Colon (tissue), 2 donors: ENCODE data around the gene NEDD4.
"Not testable (repeated sequence)": the region's sequence is repeated elsewhere in the genome, so short reads cannot be mapped to it uniquely, and the experiment has no call there.

Experiments
- FAIRE-seq: peaks from 2 replicates; lab custom pipeline; 2012; peaks lifted over from hg19 to GRCh38; lab: Jason Lieb, UNC
- donor health status: control.
- donor health status: control.

NEDD4 gene

GRCh38 chr15:55954862-55955605 is 38.4 kb downstream of the NEDD4 start:
- no peak for FAIRE-seq

- FAIRE-seq, result not testable (repeated sequence)
Observed at GRCh38 chr15:55952501-55953274, 40.7 kb downstream of the NEDD4 start.

GRCh38 chr15:55944606-55945005 is 48.8 kb downstream of the NEDD4 start:
- not testable (repeated sequence) for FAIRE-seq

GRCh38 chr15:55942332-55942731 is 51.1 kb downstream of the NEDD4 start:
- no peak for FAIRE-seq

GRCh38 chr15:55937040-55937439 is 56.4 kb downstream of the NEDD4 start:
- no peak for FAIRE-seq

- no peak for FAIRE-seq
Observed at GRCh38 chr15:55928955-55929354, 64.5 kb downstream of the NEDD4 start.

GRCh38 chr15:55921744-55922143 is 71.7 kb downstream of the NEDD4 start:
- FAIRE-seq, result no peak

- peak; percentile 36 for FAIRE-seq
Observed at GRCh38 chr15:55917881-55918296, 75.5 kb downstream of the NEDD4 start.

GRCh38 chr15:55916666-55917409 is 76.6 kb downstream of the NEDD4 start:
- no peak for FAIRE-seq

GRCh38 chr15:55915876-55916567 is 77.4 kb downstream of the NEDD4 start:
- no peak for FAIRE-seq

GRCh38 chr15:55915221-55915620 is 78.2 kb downstream of the NEDD4 start:
- FAIRE-seq, result no peak

- FAIRE-seq, result no peak
Observed at GRCh38 chr15:55914446-55914845, 79.0 kb downstream of the NEDD4 start.

- FAIRE-seq, result no peak
Observed at GRCh38 chr15:55912982-55913381, 80.4 kb downstream of the NEDD4 start.

- FAIRE-seq, result no peak
Observed at GRCh38 chr15:55909036-55909811, 84.2 kb downstream of the NEDD4 start.

- FAIRE-seq, result no peak
Observed at GRCh38 chr15:55907797-55908196, 85.6 kb downstream of the NEDD4 start.

GRCh38 chr15:55902981-55903380 is 90.4 kb downstream of the NEDD4 start:
- no peak for FAIRE-seq

- FAIRE-seq, result no peak
Observed at GRCh38 chr15:55900019-55900418, 93.4 kb downstream of the NEDD4 start.

GRCh38 chr15:55899537-55899936 is 93.9 kb downstream of the NEDD4 start:
- FAIRE-seq, result no peak

GRCh38 chr15:55897560-55898336 is 95.7 kb downstream of the NEDD4 start:
- no peak for FAIRE-seq

GRCh38 chr15:55894399-55894965 is 98.9 kb downstream of the NEDD4 start:
- FAIRE-seq, result no peak
